PC-9 (cell line): ENCODE results near the gene DIP2C. TPM values are rescaled to one million over a fixed set of nuclear protein-coding genes. Genes with fewer than 3 reads are reported as not detected.
"Not testable (repeated sequence)": the region's sequence is repeated elsewhere in the genome, so short reads cannot be mapped to it uniquely, and the experiment has no call there.

Experiments used
- BruUV-seq: library from RNA; stranded (reverse); fragments of 400-500 nt; replicated peaks from 2 replicates; lab custom pipeline; 2021; lab: Mats Ljungman, UMichigan
- CTCF ChIA-PET: fragments of 300-600 bp; sonication (Branson Sonifier 250); formaldehyde crosslinking; loops from one replicate; lab custom pipeline; 2022; ENCODE audit warnings: antibody characterized with exemption; lab: Charles Lee
- POLR2A ChIA-PET: fragments of 300-600 bp; sonication (Branson Sonifier 250); formaldehyde crosslinking; loops from one replicate; lab custom pipeline; 2022; ENCODE audit warnings: antibody characterized with exemption; ENCODE audit not compliant: unreplicated experiment; lab: Charles Lee
- DNase-seq, 2 experiments: peaks; one replicate each; pipeline versions ENCODE4 v3.0.0 to v3.0.0-alpha.2; 2015 to 2022; ENCODE audit warnings: mixed read lengths in 1 of 2
- H2AFZ ChIP-seq: fragments of 200-600 bp; sonication (generic); 2 replicates; pipeline ENCODE4 v1.8.1; 2017; ENCODE audit warnings: antibody characterized with exemption
- H3F3A ChIP-seq: fragments of 200-600 bp; sonication (generic); 2 replicates; pipeline ENCODE4 v1.8.1; 2017; ENCODE audit warnings: antibody characterized with exemption, mild to moderate bottlenecking, low read depth; ENCODE audit not compliant: insufficient read depth
- H3K27ac ChIP-seq: fragments of 200-600 bp; sonication (generic); 2 replicates; pipeline ENCODE4 v1.6.1; 2016; ENCODE audit warnings: mixed run types
- H3K27me3 ChIP-seq: fragments of 200-600 bp; sonication (generic); 2 replicates; pipeline ENCODE4 v1.6.1; 2016; ENCODE audit warnings: low read depth, mixed run types; ENCODE audit not compliant: insufficient read depth
- H3K36me3 ChIP-seq: fragments of 200-600 bp; sonication (generic); 2 replicates; pipeline ENCODE4 v1.6.1; 2016; ENCODE audit warnings: low read depth, mixed run types
- H3K4me1 ChIP-seq: fragments of 200-600 bp; sonication (generic); replicated peaks from 2 replicates; pipeline ENCODE4 v1.6.1; 2016; ENCODE audit warnings: mixed run types; ENCODE audit not compliant: insufficient read depth
- H3K4me2 ChIP-seq: fragments of 200-600 bp; sonication (generic); 2 replicates; pipeline ENCODE4 v1.6.1; 2017; ENCODE audit warnings: mixed run types
- H3K4me3 ChIP-seq: fragments of 200-600 bp; sonication (generic); 2 replicates; pipeline ENCODE4 v1.6.1; 2016; ENCODE audit warnings: mixed run types
- H3K79me2 ChIP-seq: fragments of 200-600 bp; sonication (generic); 2 replicates; pipeline ENCODE4 v1.6.1; 2017; ENCODE audit warnings: low read depth, mixed run types
- H3K9me2 ChIP-seq: fragments of 200-600 bp; sonication (generic); 2 replicates; pipeline ENCODE4 v1.8.1; 2017; ENCODE audit warnings: mild to moderate bottlenecking; ENCODE audit not compliant: insufficient read depth
- H3K9me3 ChIP-seq: fragments of 200-600 bp; sonication (generic); 2 replicates; pipeline ENCODE4 v1.8.1; 2016; ENCODE audit warnings: low read depth; ENCODE audit not compliant: insufficient read depth
- H4K20me1 ChIP-seq: fragments of 200-600 bp; sonication (generic); 2 replicates; pipeline ENCODE4 v1.8.1; 2017; ENCODE audit not compliant: insufficient read depth
- CTCF ChIP-seq: fragments of 200-600 bp; sonication (generic); conservative IDR thresholded peaks from 2 replicates; pipeline ENCODE4 v1.6.1; 2017; ENCODE audit warnings: mixed run types, antibody characterized with exemption, mild to moderate bottlenecking, moderate library complexity
- EZH2 ChIP-seq: fragments of 200-600 bp; sonication (generic); IDR thresholded peaks from 2 replicates; pipeline ENCODE4 v1.8.0; 2017; ENCODE audit warnings: antibody characterized with exemption, low read depth
- intact Hi-C: fragments of 100-400 bp; cut with micrococcal nuclease; formaldehyde crosslinking; loops from one replicate; pipeline ENCODE4 v1.10.0; 2022; ENCODE audit not compliant: unreplicated experiment
- total RNA-seq: library from RNA; stranded (reverse); gene quantifications from 2 replicates; pipeline ENCODE4 v1.2.3, GENCODE V29; 2021

The DIP2C gene
- total RNA-seq, 1 experiment from 2014 or later, result 0.83 TPM

GRCh38 chr10:348456-348855 lies 341.0 kb downstream of the DIP2C start:
- Histone ChIP-seq H3K4me1 (no peaks in the 10 kb centered on the region), H2AFZ (no peak overlapping the region), H3K27me3 (peaks cover 33% of the 10 kb centered on the region), H3K79me2 (no peaks in the 10 kb centered on the region), H4K20me1 (no peaks in the 10 kb centered on the region), H3K9me2 (no peaks in the 10 kb centered on the region), H3K36me3 (no peaks in the 10 kb centered on the region), H3K9me3 (no peaks in the 10 kb centered on the region), H3K4me3 (no peak overlapping the region), H3K4me2 (no peak overlapping the region), H3F3A (no peaks in the 10 kb centered on the region), H3K27ac (no peak overlapping the region)
- POLR2A ChIA-PET, result no interaction called here
- intact Hi-C loops, result no loop called here
- no peak for DNase-seq
- BruUV-seq, result no TSS peak
- no peak for TF ChIP-seq CTCF
- TF ChIP-seq EZH2, result no peak
- CTCF ChIA-PET, result no interaction called here

- intact Hi-C loops, CTCF ChIA-PET, POLR2A ChIA-PET: not testable (repeated sequence)
These were observed 341.7 kb downstream of the DIP2C start for GRCh38 chr10:347774-348173.

GRCh38 chr10:347190-347589 lies 342.3 kb downstream of the DIP2C start:
- H3K36me3 ChIP-seq, H3F3A ChIP-seq, H3K9me2 ChIP-seq, DNase-seq, H3K27ac ChIP-seq, H3K79me2 ChIP-seq, H3K9me3 ChIP-seq, H3K4me2 ChIP-seq, H3K4me1 ChIP-seq, CTCF ChIA-PET, H2AFZ ChIP-seq, H3K4me3 ChIP-seq, BruUV-seq, POLR2A ChIA-PET, intact Hi-C loops, H4K20me1 ChIP-seq: not testable (repeated sequence)
- H3K27me3 ChIP-seq, result peaks cover 25% of the 10 kb centered on the region

More at GRCh38 chr10:347774-348173, 341.7 kb downstream of the DIP2C start:
- BruUV-seq, H3K4me3 ChIP-seq, H3K79me2 ChIP-seq, H3K9me2 ChIP-seq, H3K9me3 ChIP-seq, H3K4me2 ChIP-seq, H3F3A ChIP-seq, H4K20me1 ChIP-seq, H3K27ac ChIP-seq, H3K4me1 ChIP-seq, DNase-seq, H2AFZ ChIP-seq, H3K36me3 ChIP-seq: not testable (repeated sequence)
- H3K27me3 ChIP-seq, result peaks cover 31% of the 10 kb centered on the region

GRCh38 chr10:344582-345200 lies 344.8 kb downstream of the DIP2C start:
- Histone ChIP-seq H3K9me3 (no peaks in the 10 kb centered on the region), H3K4me2 (no peak overlapping the region), H4K20me1 (no peaks in the 10 kb centered on the region), H3K4me1 (no peaks in the 10 kb centered on the region), H3K4me3 (no peak overlapping the region), H3F3A (no peaks in the 10 kb centered on the region), H3K9me2 (no peaks in the 10 kb centered on the region), H2AFZ (no peak overlapping the region), H3K79me2 (no peaks in the 10 kb centered on the region), H3K27me3 (peaks cover 4% of the 10 kb centered on the region; the same call in 1 of the 2 replicates), H3K36me3 (no peaks in the 10 kb centered on the region), H3K27ac (no peak overlapping the region)
- no peak for DNase-seq
- CTCF ChIA-PET, result no interaction called here
- no peak for TF ChIP-seq CTCF
- no peak for TF ChIP-seq EZH2
- BruUV-seq, result no TSS peak
- POLR2A ChIA-PET, result no interaction called here
- intact Hi-C loops, result no loop called here
